Endometrium (tissue), 2 donors: ENCODE results near the gene ST3GAL3.

Experiments used
- FAIRE-seq: peaks from 2 replicates; lab custom pipeline; 2012; peaks lifted over from hg19 to GRCh38; lab: Jason Lieb, UNC
- donor health status: control.
- donor health status: control.

Gene ST3GAL3

GRCh38 chr1:43965316-43965715, 258.0 kb downstream of the ST3GAL3 start:
- FAIRE-seq: no peak

- FAIRE-seq: no peak
Observed at GRCh38 chr1:43968348-43968948, 261.1 kb downstream of the ST3GAL3 start.

GRCh38 chr1:43969416-43969745, 262.0 kb downstream of the ST3GAL3 start:
- no peak for FAIRE-seq

- FAIRE-seq: peak; percentile 85
Observed at GRCh38 chr1:43969746-43970466, 262.6 kb downstream of the ST3GAL3 start, which contains the start of gene DPH2. TSS of gene DPH2 (plus strand) at chr1:43970010. CDS start at chr1:43970176, 166 bp downstream.

- FAIRE-seq: no peak
Observed at GRCh38 chr1:43970502-43970901, 263.2 kb downstream of the ST3GAL3 start.

GRCh38 chr1:43970911-43971310, 263.6 kb downstream of the ST3GAL3 start:
- no peak for FAIRE-seq

GRCh38 chr1:43971336-43971980, 264.1 kb downstream of the ST3GAL3 start:
- no peak for FAIRE-seq

GRCh38 chr1:43973981-43974442, 266.7 kb downstream of the ST3GAL3 start:
- FAIRE-seq: no peak

- FAIRE-seq: no peak
Observed at GRCh38 chr1:43974443-43975248, 267.3 kb downstream of the ST3GAL3 start, which contains the start of gene ATP6V0B. TSS of gene ATP6V0B (plus strand) at chr1:43974960. CDS start at chr1:43975041, 81 bp downstream.

GRCh38 chr1:43975249-43975961, 268.1 kb downstream of the ST3GAL3 start:
- no peak for FAIRE-seq

- no peak for FAIRE-seq
Observed at GRCh38 chr1:43976045-43976444, 268.7 kb downstream of the ST3GAL3 start.

GRCh38 chr1:43976890-43977289, 269.6 kb downstream of the ST3GAL3 start:
- no peak for FAIRE-seq

GRCh38 chr1:43977376-43978263, 270.3 kb downstream of the ST3GAL3 start:
- no peak for FAIRE-seq

- FAIRE-seq: no peak
Observed at GRCh38 chr1:43978264-43978550, 270.9 kb downstream of the ST3GAL3 start.

GRCh38 chr1:43978551-43979260, 271.4 kb downstream of the ST3GAL3 start, which contains the start of gene B4GALT2:
TSS of gene B4GALT2 (plus strand) at chr1:43979210. CDS start at chr1:43981161, 1,951 bp downstream.
- FAIRE-seq: no peak

GRCh38 chr1:43979261-43979527, 271.9 kb downstream of the ST3GAL3 start:
- FAIRE-seq: no peak

GRCh38 chr1:43979528-43980254, 272.4 kb downstream of the ST3GAL3 start:
- no peak for FAIRE-seq

GRCh38 chr1:43980255-43981134, 273.2 kb downstream of the ST3GAL3 start:
- no peak for FAIRE-seq
